GM12892 (cell line): ENCODE data around the gene MINK1.

ENCODE experiments used
- POLR2A ChIP-seq: IDR thresholded peaks from 2 replicates; pipeline ENCODE4 v1.6.1; 2011; ENCODE audit warnings: low read depth, low read length, control low read depth
- POLR2AphosphoS5 ChIP-seq: IDR thresholded peaks from 2 replicates; pipeline ENCODE4 v1.6.1; 2011; ENCODE audit warnings: low read depth, low read length, control low read depth

DNA sequence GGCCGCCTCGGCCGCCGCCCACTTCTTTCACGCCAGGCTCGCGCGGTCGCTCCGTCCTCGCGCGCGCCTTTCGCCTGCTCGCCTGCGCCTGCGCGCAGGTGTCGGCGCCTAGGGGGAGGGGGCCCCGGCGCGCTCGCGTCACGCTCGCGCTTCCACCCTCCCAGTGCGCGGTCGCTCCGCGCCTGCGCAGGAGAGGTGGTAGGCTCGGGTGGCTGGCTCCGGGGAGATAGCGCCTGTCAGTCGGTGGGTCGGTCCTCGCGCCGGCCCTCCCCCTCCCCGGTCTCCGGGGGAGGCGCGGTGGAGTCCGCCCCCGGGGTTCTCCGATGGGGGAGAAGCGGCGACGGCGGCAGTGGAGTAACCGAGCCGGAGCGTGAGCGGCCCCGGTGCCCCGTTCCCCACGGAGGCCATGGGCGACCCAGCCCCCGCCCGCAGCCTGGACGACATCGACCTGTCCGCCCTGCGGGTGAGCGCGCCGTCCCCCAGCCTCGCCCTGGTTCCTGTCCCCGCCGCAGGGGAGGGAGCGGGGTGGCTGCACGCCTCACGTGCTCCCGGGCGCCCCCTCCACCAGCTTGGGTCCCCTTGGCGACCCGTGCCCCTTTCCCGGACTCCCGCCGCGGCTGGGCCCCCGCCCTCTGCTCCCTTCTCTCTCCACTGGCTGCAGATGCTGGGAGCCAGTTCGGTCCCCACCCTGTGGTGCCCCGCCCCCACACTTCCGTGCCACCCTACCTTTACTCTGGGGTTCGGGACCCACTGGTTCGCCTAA lies at the start of gene MINK1:
- TF ChIP-seq POLR2A = 0 out of 2 replicates have a peak, but pooled peaks have one; percentile 58
- TF ChIP-seq POLR2AphosphoS5 = peak; percentile 55; the same call in 1 of the 2 replicates
